NCI-H146 (cell line): ENCODE measurements around the gene DYNLT2.

Experiments
- DNase-seq: peaks from one replicate; lab custom pipeline; 2025; lab: John Stamatoyannopoulos, UW

DYNLT2 gene

GRCh38 chr6:169738204-169738975, 13.0 kb downstream of the DYNLT2 start:
- peak; percentile 28 for DNase-seq

- no peak for DNase-seq
These were observed 21.4 kb downstream of the DYNLT2 start for GRCh38 chr6:169729961-169730360.

- no peak for DNase-seq
These were observed 24.4 kb downstream of the DYNLT2 start for GRCh38 chr6:169726963-169727362.

- DNase-seq, result no peak
These were observed 25.3 kb downstream of the DYNLT2 start for GRCh38 chr6:169726049-169726400.

- peak; percentile 77 for DNase-seq
These were observed 26.0 kb downstream of the DYNLT2 start for GRCh38 chr6:169725125-169726048.

- DNase-seq, result peak; percentile 94
These were observed 26.8 kb downstream of the DYNLT2 start, which contains the start of gene PHF10 for GRCh38 chr6:169724494-169725124. PHF10 (minus strand) TSS chr6:169724500; CDS start chr6:169723931, 569 bp downstream.

GRCh38 chr6:169723991-169724493, 27.3 kb downstream of the DYNLT2 start:
- DNase-seq, result peak; percentile 76

- DNase-seq, result peak; percentile 67
These were observed 28.0 kb downstream of the DYNLT2 start for GRCh38 chr6:169723200-169723909.

GRCh38 chr6:169722362-169723199, 28.8 kb downstream of the DYNLT2 start:
- peak; percentile 47 for DNase-seq

- no peak for DNase-seq
These were observed 31.0 kb downstream of the DYNLT2 start for GRCh38 chr6:169720207-169720855.

GRCh38 chr6:169719117-169719516, 32.3 kb downstream of the DYNLT2 start:
- DNase-seq, result no peak

GRCh38 chr6:169714595-169714994, 36.8 kb downstream of the DYNLT2 start:
- DNase-seq, result no peak

GRCh38 chr6:169714178-169714577, 37.2 kb downstream of the DYNLT2 start:
- no peak for DNase-seq

- no peak for DNase-seq
These were observed 41.4 kb downstream of the DYNLT2 start for GRCh38 chr6:169710009-169710408.

- DNase-seq, result no peak
These were observed 42.1 kb downstream of the DYNLT2 start for GRCh38 chr6:169709293-169709692.

- DNase-seq, result no peak
These were observed 43.6 kb downstream of the DYNLT2 start for GRCh38 chr6:169707772-169708171.

- DNase-seq, result no peak
These were observed 48.5 kb downstream of the DYNLT2 start for GRCh38 chr6:169702840-169703246.

- DNase-seq, result peak; percentile 100
These were observed 49.2 kb downstream of the DYNLT2 start, which contains the start of the genes C6orf120 and WDR27 for GRCh38 chr6:169701954-169702839. C6orf120 (plus strand) TSS chr6:169702126; CDS start chr6:169702460, 334 bp downstream. WDR27 (minus strand) TSS chr6:169702029; CDS start chr6:169689005, 13,024 bp downstream.
